ENCODE results near the gene MYLK2.

GRCh38 chr20:31830406-31830981 is 11.3 kb downstream of the MYLK2 start:
- TF ChIP-seq TAF1 (IDR thresholded peaks at IDR 0.05; ENCODE audit: borderline replicate concordance, insufficient read depth, low read length) (no peak), POLR2AphosphoS5 (IDR thresholded peaks at IDR 0.05; ENCODE audit: low read depth, low read length) (no peak)
